PC-9 (cell line): ENCODE measurements around the gene FBXL5. TPM values are rescaled to one million over a fixed set of nuclear protein-coding genes. Genes with fewer than 3 reads are reported as not detected.

Experiments
- BruUV-seq: library from RNA; stranded (reverse); fragments of 400-500 nt; replicated peaks from 2 replicates; lab custom pipeline; 2021; lab: Mats Ljungman, UMichigan
- CTCF ChIA-PET: fragments of 300-600 bp; sonication (Branson Sonifier 250); formaldehyde crosslinking; loops from one replicate; lab custom pipeline; 2022; ENCODE audit warnings: antibody characterized with exemption; lab: Charles Lee
- POLR2A ChIA-PET: fragments of 300-600 bp; sonication (Branson Sonifier 250); formaldehyde crosslinking; loops from one replicate; lab custom pipeline; 2022; ENCODE audit warnings: antibody characterized with exemption; ENCODE audit not compliant: unreplicated experiment; lab: Charles Lee
- DNase-seq, 2 experiments: peaks; one replicate each; pipeline versions ENCODE4 v3.0.0 to v3.0.0-alpha.2; 2015 to 2022; ENCODE audit warnings: mixed read lengths in 1 of 2
- H2AFZ ChIP-seq: fragments of 200-600 bp; sonication (generic); 2 replicates; pipeline ENCODE4 v1.8.1; 2017; ENCODE audit warnings: antibody characterized with exemption
- H3F3A ChIP-seq: fragments of 200-600 bp; sonication (generic); 2 replicates; pipeline ENCODE4 v1.8.1; 2017; ENCODE audit warnings: antibody characterized with exemption, mild to moderate bottlenecking, low read depth; ENCODE audit not compliant: insufficient read depth
- H3K27ac ChIP-seq: fragments of 200-600 bp; sonication (generic); 2 replicates; pipeline ENCODE4 v1.6.1; 2016; ENCODE audit warnings: mixed run types
- H3K27me3 ChIP-seq: fragments of 200-600 bp; sonication (generic); 2 replicates; pipeline ENCODE4 v1.6.1; 2016; ENCODE audit warnings: low read depth, mixed run types; ENCODE audit not compliant: insufficient read depth
- H3K36me3 ChIP-seq: fragments of 200-600 bp; sonication (generic); 2 replicates; pipeline ENCODE4 v1.6.1; 2016; ENCODE audit warnings: low read depth, mixed run types
- H3K4me1 ChIP-seq: fragments of 200-600 bp; sonication (generic); replicated peaks from 2 replicates; pipeline ENCODE4 v1.6.1; 2016; ENCODE audit warnings: mixed run types; ENCODE audit not compliant: insufficient read depth
- H3K4me2 ChIP-seq: fragments of 200-600 bp; sonication (generic); 2 replicates; pipeline ENCODE4 v1.6.1; 2017; ENCODE audit warnings: mixed run types
- H3K4me3 ChIP-seq: fragments of 200-600 bp; sonication (generic); 2 replicates; pipeline ENCODE4 v1.6.1; 2016; ENCODE audit warnings: mixed run types
- H3K79me2 ChIP-seq: fragments of 200-600 bp; sonication (generic); 2 replicates; pipeline ENCODE4 v1.6.1; 2017; ENCODE audit warnings: low read depth, mixed run types
- H3K9me2 ChIP-seq: fragments of 200-600 bp; sonication (generic); 2 replicates; pipeline ENCODE4 v1.8.1; 2017; ENCODE audit warnings: mild to moderate bottlenecking; ENCODE audit not compliant: insufficient read depth
- H3K9me3 ChIP-seq: fragments of 200-600 bp; sonication (generic); 2 replicates; pipeline ENCODE4 v1.8.1; 2016; ENCODE audit warnings: low read depth; ENCODE audit not compliant: insufficient read depth
- H4K20me1 ChIP-seq: fragments of 200-600 bp; sonication (generic); 2 replicates; pipeline ENCODE4 v1.8.1; 2017; ENCODE audit not compliant: insufficient read depth
- CTCF ChIP-seq: fragments of 200-600 bp; sonication (generic); conservative IDR thresholded peaks from 2 replicates; pipeline ENCODE4 v1.6.1; 2017; ENCODE audit warnings: mixed run types, antibody characterized with exemption, mild to moderate bottlenecking, moderate library complexity
- EZH2 ChIP-seq: fragments of 200-600 bp; sonication (generic); IDR thresholded peaks from 2 replicates; pipeline ENCODE4 v1.8.0; 2017; ENCODE audit warnings: antibody characterized with exemption, low read depth
- intact Hi-C: fragments of 100-400 bp; cut with micrococcal nuclease; formaldehyde crosslinking; loops from one replicate; pipeline ENCODE4 v1.10.0; 2022; ENCODE audit not compliant: unreplicated experiment
- total RNA-seq: library from RNA; stranded (reverse); gene quantifications from 2 replicates; pipeline ENCODE4 v1.2.3, GENCODE V29; 2021

FBXL5 gene
- total RNA-seq, 1 experiment from 2014 or later: 40.7 TPM

- H3K9me3 ChIP-seq: no peaks in the 10 kb centered on the region
- TF ChIP-seq CTCF (no peak), EZH2 (no peak)
- no peak overlapping the region for H3K27ac ChIP-seq
- H2AFZ ChIP-seq: no peak overlapping the region
- no peaks in the 10 kb centered on the region for H3K9me2 ChIP-seq
- H4K20me1 ChIP-seq: no peaks in the 10 kb centered on the region
- intact Hi-C loops: no loop called here
- no peaks in the 10 kb centered on the region for H3F3A ChIP-seq
- H3K4me2 ChIP-seq: no peak overlapping the region
- CTCF ChIA-PET: no interaction called here
- no peak for DNase-seq
- no peaks in the 10 kb centered on the region for H3K27me3 ChIP-seq
- no peaks in the 10 kb centered on the region for H3K36me3 ChIP-seq
- POLR2A ChIA-PET: no interaction called here
- no peaks in the 10 kb centered on the region for H3K79me2 ChIP-seq
- H3K4me1 ChIP-seq: no peaks in the 10 kb centered on the region
- no TSS peak for BruUV-seq
- H3K4me3 ChIP-seq: no peak overlapping the region
Observed at GRCh38 chr4:15584785-15585184, 70.4 kb downstream of the FBXL5 start.

- no peak overlapping the region for H3K4me3 ChIP-seq
- ChIA-PET CTCF (interaction anchor here (0.6 kb wide), 1 partner anchor 93 kb away, joined by 5 read pairs; no protein-coding TSS in a partner anchor), POLR2A (no interaction called here)
- H3K36me3 ChIP-seq: no peaks in the 10 kb centered on the region
- H3K9me3 ChIP-seq: no peaks in the 10 kb centered on the region
- intact Hi-C loops: no loop called here
- H3F3A ChIP-seq: no peaks in the 10 kb centered on the region
- no peak for DNase-seq
- H3K27ac ChIP-seq: no peak overlapping the region
- H3K27me3 ChIP-seq: no peaks in the 10 kb centered on the region
- TF ChIP-seq CTCF (no peak), EZH2 (no peak)
- H3K4me1 ChIP-seq: no peaks in the 10 kb centered on the region
- H3K9me2 ChIP-seq: no peaks in the 10 kb centered on the region
- BruUV-seq: no TSS peak
- H2AFZ ChIP-seq: no peak overlapping the region
- H3K4me2 ChIP-seq: no peak overlapping the region
- H4K20me1 ChIP-seq: no peaks in the 10 kb centered on the region
- no peaks in the 10 kb centered on the region for H3K79me2 ChIP-seq
Observed at GRCh38 chr4:15577508-15577907, 77.6 kb downstream of the FBXL5 start.

GRCh38 chr4:15575966-15576365 lies 79.2 kb downstream of the FBXL5 start:
- Histone ChIP-seq H3K4me1 (no peaks in the 10 kb centered on the region), H3K27ac (no peak overlapping the region), H3F3A (no peaks in the 10 kb centered on the region), H3K36me3 (no peaks in the 10 kb centered on the region), H4K20me1 (no peaks in the 10 kb centered on the region), H2AFZ (no peak overlapping the region), H3K9me2 (no peaks in the 10 kb centered on the region), H3K4me3 (no peak overlapping the region), H3K4me2 (no peak overlapping the region), H3K27me3 (no peaks in the 10 kb centered on the region), H3K79me2 (no peaks in the 10 kb centered on the region), H3K9me3 (no peaks in the 10 kb centered on the region)
- ChIA-PET CTCF (no interaction called here), POLR2A (no interaction called here)
- DNase-seq: no peak
- no TSS peak for BruUV-seq
- intact Hi-C loops: no loop called here
- TF ChIP-seq CTCF (no peak), EZH2 (no peak)
